Measurements from ENCODE around the gene TCAIM.
"Not testable (repeated sequence)": the region's sequence is repeated elsewhere in the genome, so short reads cannot be mapped to it uniquely, and the experiment has no call there.

The TCAIM gene

GRCh38 chr3:44343421-44343820 lies 4.9 kb downstream of the TCAIM start:
- DNase-seq (ENCODE audit: low read depth in 2 of 2, low spot score in 1 of 2), result no peak

- not testable (repeated sequence) for DNase-seq (ENCODE audit: low read depth in 2 of 2, low spot score in 1 of 2)
Measured at GRCh38 chr3:44346590-44346989, 8.0 kb downstream of the TCAIM start.

- DNase-seq (ENCODE audit: low read depth in 2 of 2, low spot score in 1 of 2), result no peak
Measured at GRCh38 chr3:44348993-44349392, 10.4 kb downstream of the TCAIM start.

GRCh38 chr3:44353355-44353924 lies 14.9 kb downstream of the TCAIM start:
- no peak for DNase-seq (ENCODE audit: low read depth in 2 of 2, low spot score in 1 of 2)

- DNase-seq (ENCODE audit: low read depth in 2 of 2, low spot score in 1 of 2), result no peak
Measured at GRCh38 chr3:44355362-44356033, 16.9 kb downstream of the TCAIM start.

GRCh38 chr3:44359146-44359751 lies 20.7 kb downstream of the TCAIM start:
- DNase-seq (ENCODE audit: low read depth in 2 of 2, low spot score in 1 of 2), result no peak

- DNase-seq (ENCODE audit: low read depth in 2 of 2, low spot score in 1 of 2), result no peak
Measured at GRCh38 chr3:44363591-44363990, 25.0 kb downstream of the TCAIM start.

- DNase-seq (ENCODE audit: low read depth in 2 of 2, low spot score in 1 of 2), result no peak
Measured at GRCh38 chr3:44365952-44366351, 27.4 kb downstream of the TCAIM start.

- no peak for DNase-seq (ENCODE audit: low read depth in 2 of 2, low spot score in 1 of 2)
Measured at GRCh38 chr3:44375450-44375849, 36.9 kb downstream of the TCAIM start.

- no peak for DNase-seq (ENCODE audit: low read depth in 2 of 2, low spot score in 1 of 2)
Measured at GRCh38 chr3:44387404-44387803, 48.8 kb downstream of the TCAIM start.

GRCh38 chr3:44392489-44392888 lies 53.9 kb downstream of the TCAIM start:
- no peak for DNase-seq (ENCODE audit: low read depth in 2 of 2, low spot score in 1 of 2)

- no peak for DNase-seq (ENCODE audit: low read depth in 2 of 2, low spot score in 1 of 2)
Measured at GRCh38 chr3:44395714-44396113, 57.1 kb downstream of the TCAIM start.

- DNase-seq (ENCODE audit: low read depth in 2 of 2, low spot score in 1 of 2), result no peak
Measured at GRCh38 chr3:44396200-44397171, 57.9 kb downstream of the TCAIM start.

GRCh38 chr3:44398271-44398670 lies 59.7 kb downstream of the TCAIM start:
- not testable (repeated sequence) for DNase-seq (ENCODE audit: low read depth in 2 of 2, low spot score in 1 of 2)

GRCh38 chr3:44398853-44399252 lies 60.3 kb downstream of the TCAIM start:
- no peak for DNase-seq (ENCODE audit: low read depth in 2 of 2, low spot score in 1 of 2)

- no peak for DNase-seq (ENCODE audit: low read depth in 2 of 2, low spot score in 1 of 2)
Measured at GRCh38 chr3:44400771-44401170, 62.2 kb downstream of the TCAIM start.

- no peak for DNase-seq (ENCODE audit: low read depth in 2 of 2, low spot score in 1 of 2)
Measured at GRCh38 chr3:44402548-44402947, 64.0 kb downstream of the TCAIM start.

- no peak for DNase-seq (ENCODE audit: low read depth in 2 of 2, low spot score in 1 of 2)
Measured at GRCh38 chr3:44409640-44410410, 71.3 kb downstream of the TCAIM start.

- DNase-seq (ENCODE audit: low read depth in 2 of 2, low spot score in 1 of 2), result no peak
Measured at GRCh38 chr3:44411031-44411645, 72.6 kb downstream of the TCAIM start.

GRCh38 chr3:44412365-44412764 lies 73.8 kb downstream of the TCAIM start:
- no peak for DNase-seq (ENCODE audit: low read depth in 2 of 2, low spot score in 1 of 2)

Data from stimulated activated CD8-positive, alpha-beta memory T cell treated with anti-CD3 and anti-CD28 coated beads, Interleukin-4, amount 100 ng/mL, for 1 hour (primary cell).